Right lobe of liver (tissue), 6 donors: ENCODE data around the gene LRP2. TPM values are rescaled to one million over a fixed set of nuclear protein-coding genes. Genes with fewer than 3 reads are reported as not detected.

Source experiments
- ATAC-seq, 4 donors: fragments of 200-7000 bp; cut with Tn5 transposase; one replicate each; pipeline ENCODE4 v1.9.1; 2020; ENCODE audit warnings: mild to moderate bottlenecking in 4 of 4, moderate library complexity in 4 of 4
- DNase-seq, 3 donors: peaks; one replicate each; pipeline ENCODE4 v3.0.0-alpha.2; 2020
- H3K27ac ChIP-seq, 3 donors: fragments of 200-600 bp; one replicate each; pipeline ENCODE4 v1.8.0; 2022
- H3K27me3 ChIP-seq, 2 donors: fragments of 200-600 bp; one replicate each; pipeline ENCODE4 v1.8.0; 2022
- H3K36me3 ChIP-seq, 4 donors: fragments of 200-600 bp; sonication (generic) in 1 of 4; one replicate each; pipeline versions ENCODE4 v1.5.1 to v1.8.0; 2017 to 2022; ENCODE audit warnings: control low read depth in 1 of 4
- H3K4me1 ChIP-seq, 4 donors: fragments of 200-600 bp; sonication (generic) in 1 of 4; one replicate each; pipeline versions ENCODE4 v1.5.1 to v1.8.0; 2017 to 2022; ENCODE audit warnings: control low read depth in 1 of 4
- H3K4me3 ChIP-seq, 3 donors: fragments of 200-600 bp; one replicate each; pipeline ENCODE4 v1.8.0; 2022
- H3K9me3 ChIP-seq, 4 donors: fragments of 200-600 bp; sonication (generic) in 1 of 4; one replicate each; pipeline versions ENCODE4 v1.5.1 to v1.8.0; 2017 to 2022; ENCODE audit warnings: control low read depth in 1 of 4
- POLR2A ChIP-seq: fragments of 450-650 bp; IDR thresholded peaks from one replicate; pipeline ENCODE4 v1.6.1; 2017; ENCODE audit warnings: antibody characterized with exemption, mild to moderate bottlenecking
- WGBS: methylation state at CpG from one replicate; pipeline ENCODE4 v1.1.6; 2018; ENCODE audit warnings: low coverage, low lambda C conversion rate; ENCODE audit not compliant: insufficient coverage; ENCODE audit errors: missing lambda C conversion rate; 5-methylcytosine and 5-hydroxymethylcytosine counted together
- intact Hi-C, 2 donors: fragments of 100-400 bp; cut with DNase I; formaldehyde crosslinking; loops; one replicate each; pipeline versions ENCODE4 v1.11.2 to v1.14.1; 2022
- total RNA-seq, 6 experiments: library from RNA; depleted of rRNA in 2 of 6; stranded (reverse); fragments of >200 nt in 2 of 6; fragmentation: NEBNext Ultra II Directional in 3 of 6; extraction: Animal tissue kit (Norgen Biotek cat#: 25700) in 3 of 6; gene quantifications; one replicate each; pipeline versions ENCODE4 v1.1.0 to v1.2.4, GENCODE V29; 2016 to 2023
- TF ChIP-seq, protein P1 (sequence below), 4 donors: fragments of 200-600 bp in 3 of 4; fragments of 450-650 bp in 1 of 4; IDR thresholded peaks; one replicate each; pipeline versions ENCODE4 v1.5.1 to v1.8.0; 2016 to 2022; ENCODE audit warnings: antibody characterized with exemption in 4 of 4, mild to moderate bottlenecking in 2 of 4
- donor health status: DM: no; HTN: yes; CAD: no.
- donor health status: DM: no; HTN: no; CAD: no.
- donor health status: DM: no; HTN: no; CAD: no.
- donor health status: DM: no; HTN: yes; CAD: no.
- donor health status: DM: no; HTN: yes; CAD: no.

Gene LRP2
- total RNA-seq, 6 experiments from 2014 or later: 0.51 to 4.4 (median 1.0) TPM

DNA sequence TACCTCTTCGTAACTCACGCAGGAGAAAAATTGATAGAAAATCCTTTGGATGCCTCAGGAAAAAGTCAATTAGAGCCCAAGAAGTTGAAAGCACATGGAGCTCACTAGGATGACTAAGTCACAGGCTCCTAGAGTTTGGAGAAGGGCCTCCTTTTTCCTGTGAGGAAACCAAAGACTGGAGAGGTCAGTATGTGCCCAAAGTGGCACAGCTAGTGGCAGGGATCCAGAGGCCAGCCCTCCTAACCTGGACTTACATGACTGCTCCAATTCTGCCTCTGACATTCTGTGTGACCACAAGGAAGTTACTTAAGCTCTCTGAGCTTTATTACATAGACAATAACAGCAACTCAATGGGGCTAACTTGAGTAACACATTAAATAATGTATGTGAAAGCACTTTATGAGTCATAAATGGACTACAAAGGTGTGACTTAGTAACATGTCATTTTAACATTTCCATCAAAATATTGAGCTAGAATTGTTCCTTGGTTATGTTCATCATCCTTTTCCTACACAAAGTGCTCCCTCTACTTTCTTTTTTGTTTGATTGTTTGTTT is 201.3 kb downstream of the LRP2 start:
- Histone ChIP-seq H3K4me1 (no peaks in the 10 kb centered on the region), H3K27ac (no peak overlapping the region), H3K27me3 (no peaks in the 10 kb centered on the region), H3K36me3 (no peaks in the 10 kb centered on the region), H3K4me3 (no peak overlapping the region), H3K9me3 (no peaks in the 10 kb centered on the region)
- TF ChIP-seq POLR2A: no peak
- TF ChIP-seq, protein P1, sequence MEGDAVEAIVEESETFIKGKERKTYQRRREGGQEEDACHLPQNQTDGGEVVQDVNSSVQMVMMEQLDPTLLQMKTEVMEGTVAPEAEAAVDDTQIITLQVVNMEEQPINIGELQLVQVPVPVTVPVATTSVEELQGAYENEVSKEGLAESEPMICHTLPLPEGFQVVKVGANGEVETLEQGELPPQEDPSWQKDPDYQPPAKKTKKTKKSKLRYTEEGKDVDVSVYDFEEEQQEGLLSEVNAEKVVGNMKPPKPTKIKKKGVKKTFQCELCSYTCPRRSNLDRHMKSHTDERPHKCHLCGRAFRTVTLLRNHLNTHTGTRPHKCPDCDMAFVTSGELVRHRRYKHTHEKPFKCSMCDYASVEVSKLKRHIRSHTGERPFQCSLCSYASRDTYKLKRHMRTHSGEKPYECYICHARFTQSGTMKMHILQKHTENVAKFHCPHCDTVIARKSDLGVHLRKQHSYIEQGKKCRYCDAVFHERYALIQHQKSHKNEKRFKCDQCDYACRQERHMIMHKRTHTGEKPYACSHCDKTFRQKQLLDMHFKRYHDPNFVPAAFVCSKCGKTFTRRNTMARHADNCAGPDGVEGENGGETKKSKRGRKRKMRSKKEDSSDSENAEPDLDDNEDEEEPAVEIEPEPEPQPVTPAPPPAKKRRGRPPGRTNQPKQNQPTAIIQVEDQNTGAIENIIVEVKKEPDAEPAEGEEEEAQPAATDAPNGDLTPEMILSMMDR (IDR thresholded peaks at IDR 0.05): no peak
- DNase-seq (no peak), ATAC-seq (no peak)
- WGBS: 93% methylated on average over 2 of the region's 2 CpGs
- intact Hi-C loops: no loop called here

DNA sequence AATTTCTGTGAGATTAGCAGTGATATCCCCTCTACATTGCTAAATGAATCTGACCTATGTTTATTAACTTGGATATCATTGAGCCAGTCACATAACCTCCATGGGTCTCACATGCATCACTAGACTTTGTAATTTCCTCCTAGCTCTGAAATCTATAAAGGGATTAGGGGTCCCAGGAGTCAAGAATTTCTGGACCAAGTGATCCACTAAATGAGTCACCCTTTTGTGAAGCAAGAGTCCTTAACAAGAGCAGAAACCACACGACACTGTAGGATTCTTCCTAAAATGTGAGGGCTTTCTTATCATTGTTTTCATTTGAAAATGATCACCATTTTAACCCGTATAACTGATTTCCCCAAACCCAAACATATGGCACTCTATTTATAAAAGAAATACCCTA is 202.6 kb downstream of the LRP2 start:
- intact Hi-C loops: no loop called here

GRCh38 chr2:169158874-169159273 is 203.5 kb downstream of the LRP2 start:
- H3K4me1 ChIP-seq: no peaks in the 10 kb centered on the region
- TF ChIP-seq POLR2A: no peak
- TF ChIP-seq, protein P1 (IDR thresholded peaks at IDR 0.05): no peak
- no peaks in the 10 kb centered on the region for H3K36me3 ChIP-seq
- H3K27ac ChIP-seq: no peak overlapping the region
- ATAC-seq (no peak), DNase-seq (no peak)
- 73% methylated on average over 1 of the region's 1 CpG for WGBS
- no peaks in the 10 kb centered on the region for H3K27me3 ChIP-seq
- H3K4me3 ChIP-seq: no peak overlapping the region
- H3K9me3 ChIP-seq: no peaks in the 10 kb centered on the region
- intact Hi-C loops: no loop called here

More for the DNA sequence above, 202.6 kb downstream of the LRP2 start:
- WGBS: 53% methylated on average over 2 of the region's 2 CpGs
- Histone ChIP-seq H3K36me3 (no peaks in the 10 kb centered on the region), H3K4me3 (no peak overlapping the region), H3K27ac (no peak overlapping the region), H3K4me1 (no peaks in the 10 kb centered on the region), H3K27me3 (no peaks in the 10 kb centered on the region), H3K9me3 (no peaks in the 10 kb centered on the region)
- DNase-seq (no peak), ATAC-seq (no peak)
- no peak for TF ChIP-seq POLR2A
- TF ChIP-seq, protein P1 (IDR thresholded peaks at IDR 0.05): no peak

DNA sequence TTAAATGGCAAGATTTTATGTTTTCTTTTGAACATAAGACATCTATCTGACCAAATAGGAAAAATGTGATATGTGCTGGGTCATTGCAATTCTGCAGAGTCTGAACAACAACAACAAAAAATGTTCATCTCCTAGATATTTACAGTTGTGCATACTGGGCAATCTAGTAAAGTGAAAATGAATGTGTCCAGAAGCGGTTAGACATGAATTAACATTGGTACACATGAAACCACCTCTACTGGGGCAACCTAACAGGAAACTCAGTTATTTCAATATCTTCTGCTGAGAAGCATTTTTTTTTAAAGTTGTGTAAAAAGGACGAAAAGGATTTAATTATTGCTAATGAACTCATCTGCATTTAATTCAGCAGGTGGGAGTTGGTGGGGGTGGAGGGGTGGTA is 216.1 kb downstream of the LRP2 start:
- WGBS: 77% methylated on average over 2 of the region's 2 CpGs
- no peak overlapping the region for H3K4me3 ChIP-seq
- ATAC-seq: no peak
- no peaks in the 10 kb centered on the region for H3K36me3 ChIP-seq
- no peaks in the 10 kb centered on the region for H3K9me3 ChIP-seq
- H3K4me1 ChIP-seq: no peaks in the 10 kb centered on the region
- no peak overlapping the region for H3K27ac ChIP-seq
- TF ChIP-seq, protein P1 (IDR thresholded peaks at IDR 0.05): no peak
- TF ChIP-seq POLR2A: no peak
- DNase-seq: no peak
- H3K27me3 ChIP-seq: no peaks in the 10 kb centered on the region
- intact Hi-C loops: no loop called here

- TF ChIP-seq, protein P1 (IDR thresholded peaks at IDR 0.05): no peak
- TF ChIP-seq POLR2A: no peak
- H3K4me1 ChIP-seq: no peaks in the 10 kb centered on the region
- no peaks in the 10 kb centered on the region for H3K9me3 ChIP-seq
- no peak overlapping the region for H3K4me3 ChIP-seq
- no peaks in the 10 kb centered on the region for H3K27me3 ChIP-seq
- intact Hi-C loops: no loop called here
- H3K36me3 ChIP-seq: no peaks in the 10 kb centered on the region
- no peak overlapping the region for H3K27ac ChIP-seq
- WGBS: no CpG with 5 or more reads among the region's 3 CpGs
- no peak for DNase-seq
- no peak for ATAC-seq
Measured at GRCh38 chr2:169143998-169144397, 218.3 kb downstream of the LRP2 start.
